ACC112 (cell line): ENCODE data around the gene FCGR3B.
"Not testable (repeated sequence)": the region's sequence is repeated elsewhere in the genome, so short reads cannot be mapped to it uniquely, and the experiment has no call there.

Experiments used
- H2AFZ ChIP-seq: fragments of 200-600 bp; sonication (generic); one replicate; pipeline ENCODE4 v1.6.0; 2017; ENCODE audit warnings: antibody characterized with exemption, low read length; ENCODE audit not compliant: unreplicated experiment
- H3K27ac ChIP-seq: fragments of 200-600 bp; sonication (generic); 2 replicates; pipeline ENCODE4 v1.5.1; 2014; ENCODE audit warnings: low read depth, mild to moderate bottlenecking, antibody characterized with exemption, low read length, moderate library complexity
- H3K27me3 ChIP-seq: fragments of 200-600 bp; sonication (generic); 2 replicates; pipeline ENCODE4 v1.6.1; 2014; ENCODE audit warnings: mild to moderate bottlenecking, antibody characterized with exemption, low read length, moderate library complexity, mixed read lengths; ENCODE audit not compliant: insufficient read depth
- H3K36me3 ChIP-seq: fragments of 200-600 bp; sonication (generic); 2 replicates; pipeline ENCODE4 v1.6.1; 2016; ENCODE audit warnings: mild to moderate bottlenecking, antibody characterized with exemption, low read length, moderate library complexity, mixed read lengths; ENCODE audit not compliant: insufficient read depth
- H3K4me1 ChIP-seq: fragments of 200-600 bp; sonication (generic); one replicate; pipeline ENCODE4 v1.6.1; 2016; ENCODE audit warnings: low read length, mixed read lengths; ENCODE audit not compliant: insufficient read depth, unreplicated experiment, control insufficient read depth
- H3K4me3 ChIP-seq: fragments of 200-600 bp; sonication (generic); 2 replicates; pipeline ENCODE4 v1.5.1; 2014; ENCODE audit warnings: mild to moderate bottlenecking, low read depth, low read length
- H3K79me2 ChIP-seq: fragments of 200-600 bp; sonication (generic); one replicate; pipeline ENCODE4 v1.6.0; 2016; ENCODE audit warnings: low read length; ENCODE audit not compliant: control insufficient read depth, unreplicated experiment, insufficient read depth

Gene FCGR3B

DNA sequence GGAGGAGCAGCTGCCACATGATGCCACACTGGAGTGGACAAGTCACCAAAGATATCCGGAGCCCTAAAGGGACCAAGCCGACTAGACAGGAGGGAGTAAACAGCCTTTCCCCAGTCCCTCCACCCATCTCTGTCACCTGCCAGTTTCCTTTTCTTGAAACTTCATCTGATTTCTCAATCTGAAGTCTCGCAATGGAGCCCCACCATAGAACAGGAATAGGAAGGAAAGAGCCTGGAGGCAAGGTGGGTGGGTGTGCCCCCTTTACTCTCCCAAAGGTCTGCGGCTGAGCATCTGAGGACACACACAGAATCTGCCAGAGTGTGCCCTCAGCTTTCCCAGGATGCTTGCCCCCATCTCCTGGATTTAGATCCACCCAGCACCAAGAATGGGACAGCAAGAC is at the start of gene FCGR3B:
TSS of gene FCGR3B (minus strand) at position 101 of the 400 bp plus-strand sequence. CDS start at position 19, 82 bp downstream.
- H3K4me1 ChIP-seq = no peaks in the 10 kb centered on the region
- H3K79me2 ChIP-seq = no peaks in the 10 kb centered on the region
- peaks cover 4% of the 10 kb centered on the region; the same call in 1 of the 2 replicates for H3K27me3 ChIP-seq
- H3K36me3 ChIP-seq = no peaks in the 10 kb centered on the region
- H3K27ac ChIP-seq = no peak within 1 kb of the TSS
- no peak within 1 kb of the TSS for H2AFZ ChIP-seq
- H3K4me3 ChIP-seq = no peak within 1 kb of the TSS

DNA sequence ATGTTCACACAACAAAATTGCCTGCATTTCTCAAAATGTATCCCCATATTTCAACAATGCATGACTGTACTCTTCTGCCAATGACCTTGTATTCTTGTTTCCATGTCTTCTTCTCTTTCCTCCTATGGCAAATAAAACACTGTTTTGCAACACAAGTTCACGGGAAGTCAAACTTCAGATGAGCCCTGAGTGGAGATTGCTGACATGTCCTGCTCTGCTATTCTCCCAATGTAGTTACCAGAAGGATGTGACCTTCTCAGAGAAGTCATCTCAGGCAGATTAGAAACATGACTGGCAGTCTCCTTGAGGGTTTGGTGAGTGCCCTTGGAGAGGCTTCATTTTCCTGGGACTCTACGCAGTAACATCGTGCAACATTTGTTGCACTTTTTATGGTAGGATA is 47.5 kb upstream of the FCGR3B start:
- no peak overlapping the region for H3K27ac ChIP-seq
- H3K79me2 ChIP-seq = no peaks in the 10 kb centered on the region
- no peak overlapping the region for H3K4me3 ChIP-seq
- H3K4me1 ChIP-seq = no peaks in the 10 kb centered on the region
- H3K36me3 ChIP-seq = no peaks in the 10 kb centered on the region
- no peaks in the 10 kb centered on the region for H3K27me3 ChIP-seq
- no peak overlapping the region for H2AFZ ChIP-seq

DNA sequence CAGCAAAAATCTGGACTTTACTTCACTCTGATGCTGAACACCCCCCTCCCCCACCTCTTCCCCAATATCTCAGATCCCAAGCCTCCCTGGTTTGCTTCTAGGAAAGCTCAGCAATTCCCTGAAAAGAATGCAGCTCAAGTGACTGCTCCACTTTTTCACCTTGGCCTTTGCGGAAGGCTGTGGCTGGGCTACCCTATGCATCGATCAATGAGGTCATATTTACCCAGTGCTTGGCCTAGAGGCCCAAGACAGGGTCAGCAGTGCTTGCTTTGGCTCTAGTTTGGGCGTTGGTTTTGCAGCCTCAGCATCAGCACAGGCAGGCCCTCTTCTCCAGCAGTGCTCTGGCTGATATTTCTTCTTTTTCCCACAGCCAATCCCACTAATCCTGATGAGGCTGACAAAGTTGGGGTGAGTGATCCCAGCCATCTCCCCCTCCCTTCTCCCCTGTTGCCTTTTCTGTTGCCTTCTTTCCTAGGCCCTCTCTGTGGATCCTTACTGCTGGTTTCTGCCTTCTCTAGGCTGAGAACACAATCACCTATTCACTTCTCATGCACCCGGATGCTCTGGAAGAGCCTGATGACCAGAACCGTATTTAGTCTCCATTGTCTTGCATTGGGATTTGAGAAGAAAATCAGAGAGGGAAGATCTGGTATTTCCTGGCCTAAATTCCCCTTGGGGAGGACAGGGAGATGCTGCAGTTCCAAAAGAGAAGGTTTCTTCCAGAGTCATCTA is 46.1 kb upstream of the FCGR3B start:
- H3K4me1 ChIP-seq = no peaks in the 10 kb centered on the region
- H3K79me2 ChIP-seq = no peaks in the 10 kb centered on the region

DNA sequence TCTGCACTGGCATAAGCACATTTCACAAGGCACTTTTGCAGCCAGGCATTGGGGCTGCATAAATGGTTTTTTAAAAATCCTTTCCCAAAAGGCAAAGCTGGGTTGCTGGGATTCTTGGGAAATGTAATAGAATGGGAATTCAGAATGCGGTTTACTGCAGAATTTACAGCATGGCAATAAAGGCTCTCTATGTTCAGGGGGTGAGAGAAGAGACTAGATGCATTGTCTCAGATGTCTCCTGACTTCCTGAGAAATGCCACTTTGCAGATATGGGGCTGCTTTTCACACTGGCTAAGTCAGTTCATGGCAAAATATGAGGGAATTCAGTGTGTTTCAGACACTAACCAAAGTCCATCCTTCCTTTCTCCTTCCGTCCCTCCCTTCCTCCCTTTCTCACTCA is 45.5 kb upstream of the FCGR3B start:
- H2AFZ ChIP-seq = no peak overlapping the region
- no peaks in the 10 kb centered on the region for H3K79me2 ChIP-seq
- no peaks in the 10 kb centered on the region for H3K4me1 ChIP-seq
- no peaks in the 10 kb centered on the region for H3K27me3 ChIP-seq
- H3K4me3 ChIP-seq = no peak overlapping the region
- H3K27ac ChIP-seq = no peak overlapping the region
- H3K36me3 ChIP-seq = no peaks in the 10 kb centered on the region

More for the DNA sequence above, 46.1 kb upstream of the FCGR3B start:
- Histone ChIP-seq H2AFZ (no peak overlapping the region), H3K27me3 (no peaks in the 10 kb centered on the region), H3K36me3 (no peaks in the 10 kb centered on the region), H3K27ac (no peak overlapping the region), H3K4me3 (no peak overlapping the region)

DNA sequence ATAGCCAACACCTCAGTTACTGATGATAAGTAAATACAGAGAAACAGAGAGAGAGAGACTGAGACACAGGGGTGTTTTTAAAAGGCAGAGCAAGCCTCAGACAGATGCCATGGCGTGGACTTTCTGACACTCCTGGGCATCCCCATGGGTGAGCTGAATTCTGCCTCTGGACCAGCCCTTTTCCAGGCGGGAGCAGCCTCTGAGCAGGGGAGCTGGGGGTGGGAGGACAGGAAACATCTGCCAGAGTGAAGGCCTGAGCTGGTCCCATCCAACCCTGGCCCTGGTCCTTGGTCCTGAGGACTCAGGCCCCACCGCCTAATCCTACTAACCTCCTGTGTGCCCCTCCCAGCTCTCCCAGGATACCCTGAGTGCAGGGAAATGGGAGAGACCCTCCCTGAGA is 43.9 kb upstream of the FCGR3B start:
- not testable (repeated sequence) for H3K36me3 ChIP-seq, H3K79me2 ChIP-seq, H3K4me3 ChIP-seq, H3K27ac ChIP-seq, H3K27me3 ChIP-seq, H2AFZ ChIP-seq, H3K4me1 ChIP-seq

DNA sequence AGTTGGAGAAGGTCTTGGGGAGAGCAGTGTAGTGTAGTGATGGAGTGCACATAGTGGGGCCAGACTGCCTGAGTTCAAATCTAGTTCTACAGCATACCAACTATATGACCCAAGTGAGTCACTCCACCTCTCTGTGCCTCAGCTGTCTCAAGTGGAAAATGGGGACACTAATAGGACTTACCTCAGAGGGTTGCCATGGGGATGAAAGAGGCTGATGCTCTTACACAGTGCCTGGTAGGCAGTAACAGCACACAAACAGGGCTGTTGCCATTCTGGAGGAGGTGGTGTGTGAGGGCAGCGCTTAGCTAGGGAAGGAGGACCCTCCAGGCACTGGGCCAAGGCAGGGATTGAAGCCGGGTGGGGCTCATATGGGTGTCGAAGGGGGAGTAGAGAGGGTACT is 43.5 kb upstream of the FCGR3B start:
- not testable (repeated sequence) for H3K27me3 ChIP-seq, H3K36me3 ChIP-seq, H3K79me2 ChIP-seq, H3K4me1 ChIP-seq, H3K4me3 ChIP-seq, H3K27ac ChIP-seq, H2AFZ ChIP-seq

DNA sequence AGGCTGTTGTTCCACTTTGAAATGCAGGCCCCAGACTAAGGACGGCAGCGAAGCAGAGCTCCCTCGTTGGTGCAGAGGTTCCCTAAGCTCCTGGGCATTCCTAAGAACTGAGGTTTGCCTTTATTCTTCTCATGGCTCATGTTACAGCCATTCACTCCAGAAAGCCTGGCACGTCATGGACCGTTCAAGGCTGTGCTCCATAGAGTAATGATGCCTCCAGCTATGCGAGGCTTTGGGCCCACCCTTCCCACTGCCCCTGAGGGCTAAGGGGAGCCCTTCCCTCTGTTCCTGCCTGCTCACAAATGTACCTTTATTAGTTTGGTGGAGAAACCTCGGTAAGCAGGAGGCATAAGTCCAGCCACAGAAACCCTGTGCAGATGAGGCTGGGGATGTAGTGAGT is 42.5 kb upstream of the FCGR3B start:
- H3K4me1 ChIP-seq, H3K36me3 ChIP-seq, H3K4me3 ChIP-seq, H3K79me2 ChIP-seq, H3K27me3 ChIP-seq, H2AFZ ChIP-seq, H3K27ac ChIP-seq: not testable (repeated sequence)

DNA sequence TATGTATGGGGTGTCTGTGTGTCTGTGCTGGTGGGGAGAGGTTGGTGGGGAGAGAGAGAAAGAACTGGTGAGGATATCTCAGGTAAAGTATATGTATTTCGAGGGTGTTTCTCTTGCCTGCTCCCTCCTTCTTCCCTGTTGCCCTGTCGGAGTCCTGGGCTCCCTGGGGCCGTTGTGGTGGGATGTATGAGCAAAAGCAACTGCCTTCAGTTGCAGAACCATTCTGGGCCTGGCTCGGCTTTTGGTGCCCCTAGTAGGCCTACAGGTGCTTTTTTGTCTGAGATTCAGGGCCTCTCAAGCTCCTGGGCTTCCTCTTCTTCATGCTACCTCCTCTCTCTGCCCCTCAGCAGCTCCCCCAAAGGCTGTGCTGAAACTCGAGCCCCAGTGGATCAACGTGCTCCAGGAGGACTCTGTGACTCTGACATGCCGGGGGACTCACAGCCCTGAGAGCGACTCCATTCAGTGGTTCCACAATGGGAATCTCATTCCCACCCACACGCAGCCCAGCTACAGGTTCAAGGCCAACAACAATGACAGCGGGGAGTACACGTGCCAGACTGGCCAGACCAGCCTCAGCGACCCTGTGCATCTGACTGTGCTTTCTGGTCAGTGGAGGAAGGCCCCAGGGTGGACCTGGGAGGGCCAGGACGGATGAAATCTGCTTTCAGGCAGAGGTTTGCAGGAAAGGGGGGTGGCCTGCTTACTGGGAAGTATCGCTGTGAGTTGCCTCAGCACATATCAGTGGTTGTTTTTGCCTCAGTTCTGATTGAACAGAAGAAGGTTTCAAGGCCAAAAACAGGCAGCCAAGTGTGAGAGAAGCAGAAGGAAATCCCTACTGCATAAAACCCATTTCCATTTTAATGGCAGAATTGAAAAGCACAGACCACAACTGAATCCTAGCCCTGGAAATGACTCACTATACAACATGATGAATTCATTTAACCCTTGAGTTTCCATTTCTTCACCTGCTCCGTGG is 40.4 kb upstream of the FCGR3B start:
- H3K4me3 ChIP-seq, H3K27ac ChIP-seq, H3K27me3 ChIP-seq, H2AFZ ChIP-seq, H3K4me1 ChIP-seq, H3K79me2 ChIP-seq, H3K36me3 ChIP-seq: not testable (repeated sequence)

DNA sequence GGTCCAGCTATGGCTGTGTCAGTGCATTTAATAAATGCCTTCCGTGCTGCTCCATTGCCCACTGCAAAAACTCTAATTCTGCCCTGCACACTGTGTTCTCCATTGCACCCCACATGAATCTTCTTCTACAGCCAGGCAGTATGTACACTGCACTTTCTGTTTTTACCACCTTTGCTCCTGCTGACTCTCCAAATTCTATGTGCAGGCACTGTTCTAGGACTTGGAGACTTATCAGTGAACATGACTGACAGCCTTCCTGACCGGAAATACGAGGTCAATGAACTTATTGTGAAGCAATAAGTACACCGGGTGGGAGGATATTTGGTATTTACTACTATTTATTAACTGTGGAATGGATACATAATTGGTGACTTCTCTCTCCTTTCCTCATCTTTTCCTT is 33.7 kb upstream of the FCGR3B start:
- H3K4me1 ChIP-seq, H3K36me3 ChIP-seq, H3K79me2 ChIP-seq, H3K27ac ChIP-seq, H3K27me3 ChIP-seq, H3K4me3 ChIP-seq, H2AFZ ChIP-seq: not testable (repeated sequence)

DNA sequence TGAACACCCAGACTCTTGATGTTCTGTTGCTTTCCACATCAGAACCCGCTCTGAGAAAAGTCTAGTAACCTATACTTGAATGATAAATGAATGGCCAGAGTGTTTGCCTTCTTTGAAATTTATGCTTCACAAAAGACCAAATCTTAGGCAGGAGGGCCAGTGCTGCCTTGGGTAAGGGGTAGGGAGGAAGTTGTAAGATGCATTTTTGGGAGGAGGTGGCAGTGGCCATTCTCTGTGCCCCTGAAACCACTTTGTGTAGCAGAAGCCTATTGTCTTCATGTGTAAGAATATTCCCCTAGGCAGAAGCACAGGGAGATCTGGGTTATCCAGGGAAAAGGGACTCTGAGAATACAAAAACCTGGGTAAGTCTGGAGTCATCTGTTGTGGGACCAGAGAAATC is 32.6 kb upstream of the FCGR3B start:
- not testable (repeated sequence) for H3K4me3 ChIP-seq, H3K36me3 ChIP-seq, H3K27ac ChIP-seq, H3K79me2 ChIP-seq, H3K4me1 ChIP-seq, H3K27me3 ChIP-seq, H2AFZ ChIP-seq
